GM19328 (cell line): ENCODE results near the gene WNT8B.

Experiments used
- ATAC-seq: cut with Tn5 transposase; IDR thresholded peaks from one replicate; pipeline ENCODE4 v1.9.1; 2021; ENCODE audit warnings: mild to moderate bottlenecking, moderate library complexity; ENCODE audit not compliant: unreplicated experiment

Gene WNT8B, protein sequence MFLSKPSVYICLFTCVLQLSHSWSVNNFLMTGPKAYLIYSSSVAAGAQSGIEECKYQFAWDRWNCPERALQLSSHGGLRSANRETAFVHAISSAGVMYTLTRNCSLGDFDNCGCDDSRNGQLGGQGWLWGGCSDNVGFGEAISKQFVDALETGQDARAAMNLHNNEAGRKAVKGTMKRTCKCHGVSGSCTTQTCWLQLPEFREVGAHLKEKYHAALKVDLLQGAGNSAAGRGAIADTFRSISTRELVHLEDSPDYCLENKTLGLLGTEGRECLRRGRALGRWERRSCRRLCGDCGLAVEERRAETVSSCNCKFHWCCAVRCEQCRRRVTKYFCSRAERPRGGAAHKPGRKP

GRCh38 chr10:100462709-100463108 lies at the start of gene WNT8B:
Gene WNT8B, plus strand, starts transcription at chr10:100463009. Its CDS starts 160 bp downstream, at chr10:100463169.
- no peak for ATAC-seq

- ATAC-seq: no peak
Measured at GRCh38 chr10:100413173-100413572, 49.6 kb upstream of the WNT8B start.

GRCh38 chr10:100419911-100420449 lies 42.8 kb upstream of the WNT8B start:
- ATAC-seq: no peak

DNA sequence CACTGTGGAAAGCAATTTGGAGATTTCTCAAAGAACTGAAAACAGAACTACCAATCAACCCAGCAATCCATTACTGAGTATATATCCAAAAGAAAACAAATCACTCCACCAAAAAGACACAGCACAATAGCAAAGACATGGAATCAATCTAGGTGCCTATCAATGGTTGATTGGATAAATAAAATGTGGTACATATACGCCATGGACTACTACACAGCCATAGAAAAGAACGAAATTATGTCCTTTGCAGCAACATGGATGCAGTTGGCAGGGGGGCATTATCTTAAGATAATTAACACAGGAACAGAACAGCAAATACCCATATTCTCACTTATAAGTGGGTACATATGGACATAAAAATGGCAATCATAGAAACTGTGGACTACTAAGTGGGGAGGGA lies 35.4 kb upstream of the WNT8B start:
- ATAC-seq: no peak

GRCh38 chr10:100433253-100434240 lies 29.3 kb upstream of the WNT8B start:
- peak; percentile 69 for ATAC-seq

DNA sequence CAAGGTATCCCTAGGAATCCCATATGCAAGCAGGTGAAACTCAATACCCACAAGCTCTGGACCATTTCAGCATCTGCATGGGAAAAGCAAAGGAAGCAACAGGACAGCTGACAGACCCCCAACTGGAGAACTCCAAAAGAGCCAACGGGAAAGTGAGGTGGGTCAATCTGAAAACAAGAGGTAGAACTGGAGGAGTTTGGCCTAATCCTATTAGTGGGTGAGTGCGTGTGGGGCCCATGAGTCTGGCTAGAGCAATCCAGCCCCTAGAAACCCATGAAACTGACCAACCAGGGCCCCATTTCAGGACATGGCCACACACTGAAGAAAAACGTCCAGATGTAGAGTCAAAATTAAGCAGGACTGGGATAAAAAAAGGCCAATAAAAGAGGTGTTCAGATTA lies 26.6 kb upstream of the WNT8B start:
- ATAC-seq: no peak

GRCh38 chr10:100438674-100439315 lies 24.0 kb upstream of the WNT8B start:
- ATAC-seq: no peak

- no peak for ATAC-seq
Measured at GRCh38 chr10:100442548-100442947, 20.3 kb upstream of the WNT8B start.

DNA sequence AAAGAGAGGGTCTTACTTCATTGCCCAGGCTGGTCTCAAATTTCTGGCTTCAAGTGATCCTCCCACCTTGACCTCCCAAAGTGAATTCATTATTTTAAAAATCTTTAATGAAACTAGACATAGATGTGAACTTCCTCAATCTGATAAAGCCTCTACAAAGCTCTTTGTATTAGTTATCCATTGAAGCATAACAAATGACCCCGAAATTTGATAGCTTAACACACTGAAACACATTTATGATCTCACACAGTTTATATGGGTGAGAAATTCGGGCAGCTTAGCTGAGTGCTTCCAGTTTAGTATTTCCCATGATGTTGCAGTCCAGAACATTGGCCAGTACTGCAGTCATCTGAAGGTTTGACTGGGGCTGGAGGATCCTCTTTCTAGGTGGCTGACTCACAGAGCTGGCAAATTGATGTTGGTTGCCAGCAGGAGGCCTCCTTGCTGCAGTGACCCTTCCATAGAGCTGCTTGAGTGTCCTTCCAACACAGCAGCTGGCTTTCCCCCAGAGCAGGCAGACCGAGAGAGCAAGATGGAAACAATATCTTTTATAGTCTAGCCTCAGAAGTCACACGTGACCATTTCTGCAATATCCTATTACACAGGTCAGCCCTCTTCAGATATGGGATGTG lies 16.6 kb upstream of the WNT8B start:
- no peak for ATAC-seq

DNA sequence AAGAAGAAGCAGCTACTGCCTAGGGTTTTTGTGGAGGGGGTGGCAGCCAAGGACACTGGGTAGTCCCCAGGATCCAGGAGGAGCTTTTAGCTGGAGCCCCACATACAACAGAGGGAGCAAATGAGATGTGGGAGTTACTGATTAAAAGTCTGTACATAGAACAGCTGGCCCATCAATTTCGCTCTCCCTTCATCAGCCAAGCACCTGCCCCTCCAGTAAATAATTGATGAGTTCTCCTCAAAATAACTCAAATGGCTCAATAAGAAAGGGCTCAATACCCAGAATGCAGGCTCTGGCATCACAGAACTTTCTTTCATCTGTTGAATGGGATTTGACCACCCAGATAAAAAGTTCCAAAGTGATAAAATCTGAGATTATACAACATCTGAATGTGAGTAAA lies 15.1 kb upstream of the WNT8B start:
- ATAC-seq: no peak

GRCh38 chr10:100448951-100449350 lies 13.9 kb upstream of the WNT8B start:
- no peak for ATAC-seq

DNA sequence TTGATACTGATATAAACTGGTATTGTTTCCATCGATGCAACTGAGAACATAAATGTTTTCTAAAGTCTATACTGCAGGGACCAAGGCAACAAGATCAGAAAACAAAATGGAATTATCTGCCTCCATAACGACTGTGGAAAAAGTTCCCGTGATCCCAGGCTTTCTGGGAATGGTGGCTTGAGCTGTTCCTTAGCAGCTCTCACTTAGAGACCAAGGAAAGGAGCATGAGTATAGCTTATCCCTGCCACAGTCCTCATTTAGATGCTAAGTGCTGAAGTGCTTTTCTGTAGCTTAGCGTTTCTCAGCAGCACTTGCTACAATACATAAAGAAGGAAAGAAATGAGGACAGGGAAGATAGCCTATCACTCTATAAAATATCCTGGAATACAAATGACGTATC lies 5.5 kb downstream of the WNT8B start:
- no peak for ATAC-seq

GRCh38 chr10:100468978-100469377 lies 6.2 kb downstream of the WNT8B start:
- ATAC-seq: no peak

DNA sequence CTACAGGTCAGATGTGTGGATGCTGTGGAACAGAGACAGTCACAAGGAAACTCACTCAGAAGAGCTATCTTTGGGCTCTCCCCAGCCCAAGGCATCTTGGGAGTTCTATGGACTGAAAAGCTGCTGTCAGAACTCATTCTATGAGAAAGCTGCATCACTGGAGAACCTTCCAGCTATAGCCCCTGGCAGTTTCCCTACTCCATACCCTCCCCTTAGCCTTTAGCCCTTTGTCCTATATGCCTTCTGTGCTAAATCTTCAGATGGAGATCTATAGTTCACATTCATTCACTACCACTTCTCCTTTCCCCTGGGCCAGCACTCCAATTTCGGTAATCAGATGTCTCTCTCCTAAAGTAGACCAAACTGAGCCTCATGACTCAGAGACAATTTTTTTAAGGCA lies 6.9 kb downstream of the WNT8B start:
- ATAC-seq: no peak

- no peak for ATAC-seq
Measured at GRCh38 chr10:100470367-100470766, 7.6 kb downstream of the WNT8B start.

- no peak for ATAC-seq
Measured at GRCh38 chr10:100477970-100478369, 15.2 kb downstream of the WNT8B start.

DNA sequence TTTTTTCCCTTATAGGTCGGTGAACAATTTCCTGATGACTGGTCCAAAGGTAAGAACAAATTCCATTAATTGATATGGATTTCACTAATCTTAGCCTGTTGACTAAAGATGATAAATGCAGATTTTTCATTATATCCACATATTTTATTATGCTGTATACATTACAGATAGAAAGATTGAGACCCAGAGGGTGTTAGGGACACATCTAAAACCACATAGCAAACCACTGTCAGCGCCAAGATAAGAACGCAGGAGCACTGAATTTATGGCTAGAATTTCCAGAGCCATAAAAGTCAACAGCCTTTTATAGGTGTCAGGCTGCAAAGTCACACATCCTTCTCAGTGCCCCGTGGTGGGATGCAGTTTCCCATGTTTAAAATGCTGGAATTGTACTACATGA lies 16.2 kb downstream of the WNT8B start:
- no peak for ATAC-seq

DNA sequence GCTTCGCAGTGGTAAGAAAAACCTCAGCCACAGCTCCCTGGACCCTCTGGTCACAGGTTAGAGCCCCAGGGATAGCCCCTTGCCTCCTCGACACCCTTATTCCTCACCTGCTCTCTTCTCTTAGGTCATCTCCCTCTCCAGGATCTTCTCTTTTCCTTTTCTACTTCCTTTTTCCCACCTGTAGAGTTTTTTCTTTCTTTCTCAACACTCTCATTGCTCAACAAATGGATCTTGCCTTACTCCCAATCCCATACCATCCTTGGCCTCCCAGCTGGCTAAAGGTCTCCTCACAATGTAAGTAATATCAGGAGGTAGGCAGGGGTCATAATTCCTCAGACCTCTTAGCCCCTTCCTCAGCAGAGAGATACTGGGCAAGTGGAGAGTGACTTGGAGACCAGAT lies 17.2 kb downstream of the WNT8B start:
- ATAC-seq: no peak

- ATAC-seq: peak; percentile 93
Measured at GRCh38 chr10:100481462-100482081, 18.8 kb downstream of the WNT8B start.

DNA sequence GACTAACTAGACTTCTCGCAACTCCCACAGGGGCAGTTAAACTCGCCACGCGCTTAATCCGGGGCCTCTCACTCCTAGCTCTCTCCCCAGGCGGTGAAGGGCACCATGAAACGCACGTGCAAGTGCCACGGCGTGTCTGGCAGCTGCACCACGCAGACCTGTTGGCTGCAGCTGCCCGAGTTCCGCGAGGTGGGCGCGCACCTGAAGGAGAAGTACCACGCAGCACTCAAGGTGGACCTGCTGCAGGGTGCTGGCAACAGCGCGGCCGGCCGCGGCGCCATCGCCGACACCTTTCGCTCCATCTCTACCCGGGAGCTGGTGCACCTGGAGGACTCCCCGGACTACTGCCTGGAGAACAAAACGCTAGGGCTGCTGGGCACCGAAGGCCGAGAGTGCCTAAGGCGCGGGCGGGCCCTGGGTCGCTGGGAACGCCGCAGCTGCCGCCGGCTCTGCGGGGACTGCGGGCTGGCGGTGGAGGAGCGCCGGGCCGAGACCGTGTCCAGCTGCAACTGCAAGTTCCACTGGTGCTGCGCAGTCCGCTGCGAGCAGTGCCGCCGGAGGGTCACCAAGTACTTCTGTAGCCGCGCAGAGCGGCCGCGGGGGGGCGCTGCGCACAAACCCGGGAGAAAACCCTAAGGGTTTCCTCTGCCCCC lies 19.5 kb downstream of the WNT8B start:
- no peak for ATAC-seq
